ENCODE results near the gene BTBD8.
A peak's percentile ranks its signal among the peaks of the same experiment; 100 is the strongest.

Gene BTBD8

GRCh38 chr1:92194511-92194910, 114.4 kb downstream of the BTBD8 start:
- peak overlapping the region in 3 of 11 experiments; percentile 17 to 58 (median 30); a peak in 3 of 22 replicates for H3K27ac ChIP-seq
- no peaks in the 10 kb centered on the region for H3K36me3 ChIP-seq
- H3K4me1 ChIP-seq = peaks cover 0 to 47% (median 10%) of the 10 kb centered on the region in 10 experiments; a peak in 11 of 20 replicates
- H3K9me3 ChIP-seq (replicated peaks in 1 of 11) = peaks cover 0 to 6% (median 0%) of the 10 kb centered on the region in 11 experiments; a peak in 2 of 22 replicates
- H3K4me3 ChIP-seq = no peak overlapping the region
- no peaks in the 10 kb centered on the region for H4K20me1 ChIP-seq
- H3K27me3 ChIP-seq = no peaks in the 10 kb centered on the region
- H3K9ac ChIP-seq = no peak overlapping the region; a peak in 1 of 22 replicates
- H3K4me2 ChIP-seq = peak overlapping the region in 6 of 11 experiments; percentile 22 to 74 (median 54); a peak in 10 of 22 replicates
- no peak for TF ChIP-seq Cebpa-rat (IDR thresholded peaks at IDR 0.05)

- peak in 5 of 11 experiments; percentile 45 to 86 (median 73); a peak in 7 of 22 replicates for TF ChIP-seq Cebpa-rat (IDR thresholded peaks at IDR 0.05)
- 0 out of 22 replicates have a peak overlapping the region, but pooled peaks of 1 of the 11 experiments have one; percentile 1 for H3K9ac ChIP-seq
- no peaks in the 10 kb centered on the region for H3K36me3 ChIP-seq
- H3K27ac ChIP-seq = peak overlapping the region in 6 of 11 experiments; percentile 29 to 71 (median 52); a peak in 13 of 22 replicates
- peaks cover 0 to 44% (median 20%) of the 10 kb centered on the region in 10 experiments; a peak in 14 of 20 replicates for H3K4me1 ChIP-seq
- H3K9me3 ChIP-seq (replicated peaks in 1 of 11) = peaks cover 5 to 15% (median 8%) of the 10 kb centered on the region in 11 experiments; a peak in 19 of 22 replicates
- no peaks in the 10 kb centered on the region for H4K20me1 ChIP-seq
- H3K4me2 ChIP-seq = peak overlapping the region in 10 of 11 experiments; percentile 20 to 73 (median 62); a peak in 15 of 22 replicates
- H3K4me3 ChIP-seq = peak overlapping the region in 2 of 10 experiments; percentile 12 to 19; a peak in 2 of 20 replicates
- H3K27me3 ChIP-seq = no peaks in the 10 kb centered on the region
These were observed 121.8 kb downstream of the BTBD8 start for GRCh38 chr1:92201973-92202372.

GRCh38 chr1:92203105-92203504, 123.0 kb downstream of the BTBD8 start:
- Histone ChIP-seq H4K20me1 (no peaks in the 10 kb centered on the region), H3K36me3 (no peaks in the 10 kb centered on the region), H3K4me1 (peaks cover 0 to 34% (median 20%) of the 10 kb centered on the region in 10 experiments; a peak in 14 of 20 replicates), H3K4me2 (peak overlapping the region in 5 of 11 experiments; percentile 24 to 72 (median 67); a peak in 6 of 22 replicates), H3K4me3 (no peak overlapping the region), H3K9ac (no peak overlapping the region), H3K9me3 (replicated peaks in 1 of 11) (peaks cover 5 to 15% (median 9%) of the 10 kb centered on the region in 11 experiments; a peak in 19 of 22 replicates), H3K27me3 (no peaks in the 10 kb centered on the region), H3K27ac (no peak overlapping the region; a peak in 1 of 22 replicates)
- no peak for TF ChIP-seq Cebpa-rat (IDR thresholded peaks at IDR 0.05)

- Histone ChIP-seq H3K9ac (no peak overlapping the region), H3K27ac (no peak overlapping the region), H3K4me2 (peak overlapping the region in 6 of 11 experiments; percentile 27 to 59 (median 38); a peak in 8 of 22 replicates), H3K4me3 (no peak overlapping the region), H3K27me3 (no peaks in the 10 kb centered on the region), H4K20me1 (no peaks in the 10 kb centered on the region), H3K9me3 (replicated peaks in 1 of 11) (peaks cover 5 to 13% (median 8%) of the 10 kb centered on the region in 11 experiments; a peak in 19 of 22 replicates), H3K36me3 (no peaks in the 10 kb centered on the region), H3K4me1 (peaks cover 0 to 13% (median 9%) of the 10 kb centered on the region in 10 experiments; a peak in 13 of 20 replicates)
- no peak for TF ChIP-seq Cebpa-rat (IDR thresholded peaks at IDR 0.05)
These were observed 130.6 kb downstream of the BTBD8 start for GRCh38 chr1:92210701-92211100.

GRCh38 chr1:92211166-92211565, 131.0 kb downstream of the BTBD8 start:
- Histone ChIP-seq H3K9ac (no peak overlapping the region), H3K36me3 (no peaks in the 10 kb centered on the region), H3K9me3 (replicated peaks in 1 of 11) (peaks cover 4 to 10% (median 5%) of the 10 kb centered on the region in 11 experiments; a peak in 19 of 22 replicates), H3K27ac (no peak overlapping the region), H3K4me3 (no peak overlapping the region), H3K4me2 (peak overlapping the region in 2 of 11 experiments; percentile 27 to 42; a peak in 1 of 22 replicates), H3K4me1 (peaks cover 0 to 13% (median 9%) of the 10 kb centered on the region in 10 experiments; a peak in 13 of 20 replicates), H4K20me1 (no peaks in the 10 kb centered on the region), H3K27me3 (no peaks in the 10 kb centered on the region)
- TF ChIP-seq Cebpa-rat (IDR thresholded peaks at IDR 0.05) = no peak

- no peak within 1 kb of the TSS for H3K4me3 ChIP-seq
- H3K27ac ChIP-seq = no peak within 1 kb of the TSS
- H3K9me3 ChIP-seq (replicated peaks in 1 of 11) = no peaks in the 10 kb centered on the region; a peak in 1 of 22 replicates
- no peaks in the 10 kb centered on the region for H4K20me1 ChIP-seq
- no peak within 1 kb of the TSS for H3K4me2 ChIP-seq
- H3K36me3 ChIP-seq = no peaks in the 10 kb centered on the region
- H3K27me3 ChIP-seq = no peaks in the 10 kb centered on the region
- H3K9ac ChIP-seq = no peak within 1 kb of the TSS
- no peak for TF ChIP-seq Cebpa-rat (IDR thresholded peaks at IDR 0.05)
- no peaks in the 10 kb centered on the region for H3K4me1 ChIP-seq
These were observed 137.6 kb downstream of the BTBD8 start, which contains the start of gene C1orf146 for GRCh38 chr1:92217721-92218120. TSS of gene C1orf146 (plus strand) at chr1:92217915. CDS start at chr1:92231421, 13,506 bp downstream.

GRCh38 chr1:92218559-92218958, 138.4 kb downstream of the BTBD8 start:
- no peak overlapping the region for H3K9ac ChIP-seq
- no peak for TF ChIP-seq Cebpa-rat (IDR thresholded peaks at IDR 0.05)
- H3K36me3 ChIP-seq = no peaks in the 10 kb centered on the region
- H3K27ac ChIP-seq = no peak overlapping the region
- H3K9me3 ChIP-seq (replicated peaks in 1 of 11) = no peaks in the 10 kb centered on the region; a peak in 1 of 22 replicates
- H3K4me3 ChIP-seq = no peak overlapping the region
- no peaks in the 10 kb centered on the region for H3K27me3 ChIP-seq
- H4K20me1 ChIP-seq = no peaks in the 10 kb centered on the region
- no peak overlapping the region for H3K4me2 ChIP-seq
- no peaks in the 10 kb centered on the region for H3K4me1 ChIP-seq

GRCh38 chr1:92219028-92219427, 138.9 kb downstream of the BTBD8 start:
- Histone ChIP-seq H3K4me1 (no peaks in the 10 kb centered on the region), H3K4me3 (no peak overlapping the region), H3K9ac (no peak overlapping the region), H4K20me1 (no peaks in the 10 kb centered on the region), H3K36me3 (no peaks in the 10 kb centered on the region), H3K9me3 (replicated peaks in 1 of 11) (no peaks in the 10 kb centered on the region; a peak in 1 of 22 replicates), H3K27me3 (no peaks in the 10 kb centered on the region), H3K4me2 (no peak overlapping the region), H3K27ac (no peak overlapping the region)
- TF ChIP-seq Cebpa-rat (IDR thresholded peaks at IDR 0.05) = no peak

- TF ChIP-seq Cebpa-rat (IDR thresholded peaks at IDR 0.05) = no peak
- Histone ChIP-seq H3K36me3 (no peaks in the 10 kb centered on the region), H3K4me2 (no peak overlapping the region), H4K20me1 (no peaks in the 10 kb centered on the region), H3K27ac (no peak overlapping the region), H3K9ac (no peak overlapping the region), H3K4me3 (no peak overlapping the region), H3K9me3 (replicated peaks in 1 of 11) (no peaks in the 10 kb centered on the region; a peak in 1 of 22 replicates), H3K4me1 (no peaks in the 10 kb centered on the region), H3K27me3 (no peaks in the 10 kb centered on the region)
These were observed 148.3 kb downstream of the BTBD8 start for GRCh38 chr1:92228401-92228800.

All from BLaER1 treated with 17β-estradiol and CSF1 and Interleukin-3, amounts not matched to agents 10 nM and 100 nM (cell line).